HL-60 (cell line): Measurements from ENCODE around the gene FAM53A.

Source experiments
- DNase-seq, 2 experiments: peaks; one replicate each; pipeline ENCODE4 v3.0.0-alpha.2; 2010 to 2020; ENCODE audit warnings: low read depth in 1 of 2, low spot score in 1 of 2
- H3K27ac ChIP-seq: fragments of 250-450 bp; sonication (Bioruptor Pico); replicated peaks from 2 replicates; pipeline ENCODE4 v1.5.1; 2020; ENCODE audit warnings: mild to moderate bottlenecking, moderate library complexity
- H3K27me3 ChIP-seq: fragments of 250-450 bp; sonication (Bioruptor Pico); 2 replicates; pipeline ENCODE4 v1.5.1; 2021; ENCODE audit warnings: mild to moderate bottlenecking, moderate library complexity; ENCODE audit not compliant: insufficient read depth, poor library complexity, severe bottlenecking
- H3K4me3 ChIP-seq: replicated peaks from 2 replicates; pipeline ENCODE4 v1.5.1; 2011; ENCODE audit warnings: mild to moderate bottlenecking, control low read depth, low read length; ENCODE audit not compliant: insufficient read depth
- CTCF ChIP-seq: IDR thresholded peaks from one replicate; pipeline ENCODE4 v1.5.1; 2011; ENCODE audit warnings: low read length, control low read depth, inconsistent platforms; ENCODE audit not compliant: insufficient read depth
- GABPA ChIP-seq: IDR thresholded peaks from 2 replicates; pipeline ENCODE4 v1.6.1; 2012; ENCODE audit warnings: low read depth
- POLR2AphosphoS5 ChIP-seq: IDR thresholded peaks from 2 replicates; pipeline ENCODE4 v1.6.1; 2012; ENCODE audit warnings: low read depth
- REST ChIP-seq: IDR thresholded peaks from 2 replicates; pipeline ENCODE4 v1.6.1; 2012; ENCODE audit warnings: low read depth; ENCODE audit not compliant: insufficient replicate concordance
- SPI1 ChIP-seq: IDR thresholded peaks from 2 replicates; pipeline ENCODE4 v1.6.1; 2012; ENCODE audit warnings: low read depth, mild to moderate bottlenecking, borderline replicate concordance

Gene FAM53A

GRCh38 chr4:1614502-1614853, 69.6 kb downstream of the FAM53A start:
- H3K27me3 ChIP-seq, result no peaks in the 10 kb centered on the region
- no peak overlapping the region for H3K4me3 ChIP-seq
- DNase-seq, result no peak
- H3K27ac ChIP-seq, result no peak overlapping the region
- no peak for TF ChIP-seq GABPA
- no peak for TF ChIP-seq SPI1
- no peak for TF ChIP-seq REST
- TF ChIP-seq POLR2AphosphoS5, result no peak
- TF ChIP-seq CTCF, result no peak

GRCh38 chr4:1614049-1614448, 70.1 kb downstream of the FAM53A start:
- Histone ChIP-seq H3K27ac (no peak overlapping the region), H3K4me3 (no peak overlapping the region), H3K27me3 (no peaks in the 10 kb centered on the region)
- no peak for DNase-seq
- TF ChIP-seq REST, result no peak
- TF ChIP-seq GABPA, result no peak
- no peak for TF ChIP-seq POLR2AphosphoS5
- TF ChIP-seq SPI1, result no peak
- no peak for TF ChIP-seq CTCF

- H3K27ac ChIP-seq, result no peak overlapping the region
- no peak overlapping the region for H3K4me3 ChIP-seq
- no peak for TF ChIP-seq POLR2AphosphoS5
- TF ChIP-seq GABPA, result no peak
- no peak for TF ChIP-seq REST
- no peak for TF ChIP-seq CTCF
- TF ChIP-seq SPI1, result no peak
- no peak for DNase-seq
- no peaks in the 10 kb centered on the region for H3K27me3 ChIP-seq
Measured at GRCh38 chr4:1613099-1613495, 71.0 kb downstream of the FAM53A start.
